PC-3 (cell line): ENCODE measurements around the gene HEYL.

Source experiments
- EZH2 ChIP-seq: fragments of 300-600 bp; sonication (generic); IDR thresholded peaks from one replicate; pipeline ENCODE4 v1.6.1; 2017; ENCODE audit warnings: antibody characterized with exemption, mild to moderate bottlenecking, low read length; ENCODE audit not compliant: unreplicated experiment
- EZH2phosphoT487 ChIP-seq: fragments of 300-600 bp; sonication (generic); IDR thresholded peaks from 2 replicates; pipeline ENCODE4 v1.6.1; 2018; ENCODE audit warnings: mild to moderate bottlenecking, antibody characterized with exemption, low read length, borderline replicate concordance
- TF ChIP-seq, protein P1 (sequence below): fragments of 300-600 bp; sonication (generic); conservative IDR thresholded peaks from 2 replicates; pipeline ENCODE4 v1.5.1; 2017; ENCODE audit warnings: antibody characterized with exemption, low read depth, mild to moderate bottlenecking, low read length

DNA sequence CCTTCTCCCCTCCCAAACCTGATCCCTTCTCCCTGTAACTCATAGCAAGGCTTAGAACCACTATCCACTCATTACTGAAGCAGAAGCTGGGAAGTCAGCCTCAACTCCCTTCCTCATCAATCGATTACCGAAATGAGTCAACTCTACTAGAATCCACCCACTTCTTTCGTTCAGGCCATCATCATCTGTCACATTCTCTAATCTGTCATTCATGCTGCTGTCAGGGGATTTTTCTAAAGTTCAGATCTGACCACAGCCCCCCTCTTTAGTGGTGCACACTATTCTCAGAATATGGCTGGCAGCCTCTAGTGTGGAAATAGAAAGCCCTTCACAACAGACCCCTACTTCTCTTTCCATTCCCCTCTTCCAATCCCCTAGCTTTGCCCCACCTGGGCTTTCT is 27.3 kb upstream of the HEYL start:
- TF ChIP-seq, protein P1, sequence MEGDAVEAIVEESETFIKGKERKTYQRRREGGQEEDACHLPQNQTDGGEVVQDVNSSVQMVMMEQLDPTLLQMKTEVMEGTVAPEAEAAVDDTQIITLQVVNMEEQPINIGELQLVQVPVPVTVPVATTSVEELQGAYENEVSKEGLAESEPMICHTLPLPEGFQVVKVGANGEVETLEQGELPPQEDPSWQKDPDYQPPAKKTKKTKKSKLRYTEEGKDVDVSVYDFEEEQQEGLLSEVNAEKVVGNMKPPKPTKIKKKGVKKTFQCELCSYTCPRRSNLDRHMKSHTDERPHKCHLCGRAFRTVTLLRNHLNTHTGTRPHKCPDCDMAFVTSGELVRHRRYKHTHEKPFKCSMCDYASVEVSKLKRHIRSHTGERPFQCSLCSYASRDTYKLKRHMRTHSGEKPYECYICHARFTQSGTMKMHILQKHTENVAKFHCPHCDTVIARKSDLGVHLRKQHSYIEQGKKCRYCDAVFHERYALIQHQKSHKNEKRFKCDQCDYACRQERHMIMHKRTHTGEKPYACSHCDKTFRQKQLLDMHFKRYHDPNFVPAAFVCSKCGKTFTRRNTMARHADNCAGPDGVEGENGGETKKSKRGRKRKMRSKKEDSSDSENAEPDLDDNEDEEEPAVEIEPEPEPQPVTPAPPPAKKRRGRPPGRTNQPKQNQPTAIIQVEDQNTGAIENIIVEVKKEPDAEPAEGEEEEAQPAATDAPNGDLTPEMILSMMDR: no peak
- TF ChIP-seq EZH2: no peak
- TF ChIP-seq EZH2phosphoT487: no peak
